AG09309 (cell line): ENCODE data around the gene ROR1.

Experiments
- DNase-seq: peaks from one replicate; pipeline ENCODE4 v3.0.0-alpha.2; 2010; ENCODE audit warnings: low read depth
- H3K4me3 ChIP-seq: 2 replicates; pipeline ENCODE4 v1.5.1; 2011; ENCODE audit warnings: mild to moderate bottlenecking, low read depth, low read length, moderate library complexity; ENCODE audit not compliant: control insufficient read depth
- TF ChIP-seq, protein P1 (sequence below): IDR thresholded peaks from 2 replicates; pipeline ENCODE4 v1.5.1; 2011; ENCODE audit warnings: mild to moderate bottlenecking, low read depth, low read length, inconsistent platforms; ENCODE audit not compliant: insufficient read depth, control insufficient read depth; ENCODE audit errors: missing control alignments

ROR1 gene

DNA sequence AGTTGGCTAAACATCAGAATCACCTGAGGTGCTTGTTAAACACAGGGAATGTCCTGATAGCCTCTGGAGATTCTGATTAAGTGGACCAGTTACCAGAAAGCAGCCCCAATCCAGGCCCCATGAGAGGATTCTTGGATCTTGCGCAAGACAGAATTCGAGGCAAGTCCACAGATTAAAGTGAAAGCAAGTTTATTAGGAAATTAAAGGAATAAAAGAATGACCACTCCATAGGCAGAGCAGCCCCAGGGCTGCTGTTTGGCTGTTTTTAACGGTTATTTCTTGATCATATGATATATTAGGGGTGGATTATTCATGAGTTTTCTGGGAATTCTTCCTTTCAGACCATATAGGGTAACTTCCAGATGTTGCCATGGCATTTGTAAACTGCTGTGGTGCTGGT is 176.2 kb downstream of the ROR1 start:
- DNase-seq: no peak
- no peak overlapping the region for H3K4me3 ChIP-seq
- TF ChIP-seq, protein P1, sequence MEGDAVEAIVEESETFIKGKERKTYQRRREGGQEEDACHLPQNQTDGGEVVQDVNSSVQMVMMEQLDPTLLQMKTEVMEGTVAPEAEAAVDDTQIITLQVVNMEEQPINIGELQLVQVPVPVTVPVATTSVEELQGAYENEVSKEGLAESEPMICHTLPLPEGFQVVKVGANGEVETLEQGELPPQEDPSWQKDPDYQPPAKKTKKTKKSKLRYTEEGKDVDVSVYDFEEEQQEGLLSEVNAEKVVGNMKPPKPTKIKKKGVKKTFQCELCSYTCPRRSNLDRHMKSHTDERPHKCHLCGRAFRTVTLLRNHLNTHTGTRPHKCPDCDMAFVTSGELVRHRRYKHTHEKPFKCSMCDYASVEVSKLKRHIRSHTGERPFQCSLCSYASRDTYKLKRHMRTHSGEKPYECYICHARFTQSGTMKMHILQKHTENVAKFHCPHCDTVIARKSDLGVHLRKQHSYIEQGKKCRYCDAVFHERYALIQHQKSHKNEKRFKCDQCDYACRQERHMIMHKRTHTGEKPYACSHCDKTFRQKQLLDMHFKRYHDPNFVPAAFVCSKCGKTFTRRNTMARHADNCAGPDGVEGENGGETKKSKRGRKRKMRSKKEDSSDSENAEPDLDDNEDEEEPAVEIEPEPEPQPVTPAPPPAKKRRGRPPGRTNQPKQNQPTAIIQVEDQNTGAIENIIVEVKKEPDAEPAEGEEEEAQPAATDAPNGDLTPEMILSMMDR: no peak

DNA sequence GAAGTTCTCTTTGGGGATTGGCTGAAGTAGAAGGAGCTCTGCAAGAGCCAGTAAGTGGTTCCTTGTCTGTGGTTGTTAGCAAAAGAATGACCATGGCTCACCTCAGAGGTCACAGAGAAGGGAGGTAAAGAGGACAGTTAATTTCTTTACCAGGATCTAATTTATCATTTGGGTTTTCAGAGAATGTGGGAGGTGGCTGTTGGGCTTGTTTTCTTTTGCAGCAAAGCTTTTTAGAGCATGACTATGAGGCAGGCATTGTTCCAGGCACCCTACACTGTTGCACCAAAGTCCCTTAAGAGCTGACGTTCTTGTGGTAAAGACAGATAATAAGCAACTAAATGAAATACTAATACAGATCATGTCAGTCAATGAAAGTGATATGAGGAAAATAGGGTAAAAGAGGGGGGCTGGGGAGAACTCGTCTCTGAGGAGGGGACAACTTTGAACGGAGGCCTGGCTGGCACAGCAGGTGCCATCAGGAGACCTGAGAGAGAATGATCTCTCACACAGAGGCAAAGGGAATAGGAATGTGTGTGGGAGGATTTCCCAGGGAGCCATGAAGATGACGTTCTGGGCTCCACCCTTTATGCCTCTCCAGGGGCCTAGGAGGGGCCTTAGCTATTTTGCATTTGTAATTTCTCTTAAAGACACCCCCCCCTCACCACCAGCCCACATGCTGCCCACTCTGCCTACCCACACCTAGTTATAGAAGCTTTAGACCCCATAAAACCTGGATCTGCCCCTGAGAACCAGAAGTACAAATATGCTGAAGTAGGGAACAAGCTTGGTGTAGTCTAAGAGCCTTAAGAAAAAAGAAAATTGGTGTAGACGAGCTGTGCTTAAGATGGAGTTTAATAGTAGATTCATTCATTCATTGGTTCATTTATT is 177.5 kb downstream of the ROR1 start:
- no peak overlapping the region for H3K4me3 ChIP-seq
- TF ChIP-seq, protein P1: no peak
- DNase-seq: no peak

DNA sequence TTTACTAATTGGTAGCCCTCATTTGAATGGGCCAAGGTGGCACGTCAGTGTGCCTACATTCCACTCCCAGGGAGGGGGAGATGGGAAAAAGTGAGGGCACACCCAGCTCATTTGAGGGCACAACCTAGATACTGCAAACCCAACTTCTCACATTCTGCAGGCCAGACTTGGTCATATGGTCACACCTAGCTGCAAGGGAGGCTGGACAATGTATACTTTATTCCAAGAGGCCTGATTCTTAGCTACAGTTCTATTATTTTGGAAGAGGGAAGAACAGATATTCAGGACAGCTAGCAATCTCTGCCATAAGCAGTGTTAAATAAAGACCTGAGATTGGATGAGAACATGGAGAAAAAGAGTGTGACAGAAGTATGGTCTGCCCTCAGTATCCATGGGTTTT is 180.4 kb downstream of the ROR1 start:
- TF ChIP-seq, protein P1: no peak
- no peak for DNase-seq

DNA sequence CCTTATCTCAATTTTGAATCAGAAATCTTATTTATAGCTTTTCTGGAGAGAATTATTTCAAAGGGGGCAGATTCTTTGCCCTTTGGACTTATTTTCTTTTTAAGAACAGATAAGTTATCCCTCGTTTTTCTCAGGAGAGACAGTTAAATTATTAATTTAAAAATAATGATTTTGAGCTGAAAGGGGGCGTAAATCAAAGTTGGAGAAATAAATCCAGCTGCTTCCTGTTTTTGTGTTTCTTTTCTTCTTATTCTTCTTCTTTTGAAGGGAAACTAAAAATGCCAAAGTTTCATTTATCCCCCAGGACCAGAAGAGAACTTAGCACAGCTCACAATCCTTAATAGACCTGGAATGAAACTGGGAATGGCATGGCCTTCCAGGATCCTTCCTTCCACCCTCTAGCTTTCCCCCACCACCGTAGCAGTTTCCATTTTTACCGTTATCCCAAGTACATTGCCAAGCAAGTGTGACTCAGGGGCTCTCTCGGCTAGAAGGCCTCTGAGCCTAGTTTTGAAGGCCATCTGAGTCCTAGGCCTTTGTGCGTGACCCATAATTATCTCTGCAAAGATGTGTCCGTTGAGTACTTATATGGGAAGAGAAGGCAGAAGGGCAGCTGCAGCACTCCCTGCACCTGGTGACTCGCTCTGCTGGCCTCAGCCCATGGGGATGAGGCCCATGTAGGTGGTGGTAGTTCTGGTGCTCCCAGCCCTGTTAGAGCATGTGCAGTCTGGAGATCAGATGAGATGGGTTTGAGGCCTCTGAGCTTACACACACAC is 181.7 kb downstream of the ROR1 start:
- no peak for DNase-seq
- H3K4me3 ChIP-seq: no peak overlapping the region
- TF ChIP-seq, protein P1: no peak

More for the DNA sequence above, 180.4 kb downstream of the ROR1 start:
- no peak overlapping the region for H3K4me3 ChIP-seq

DNA sequence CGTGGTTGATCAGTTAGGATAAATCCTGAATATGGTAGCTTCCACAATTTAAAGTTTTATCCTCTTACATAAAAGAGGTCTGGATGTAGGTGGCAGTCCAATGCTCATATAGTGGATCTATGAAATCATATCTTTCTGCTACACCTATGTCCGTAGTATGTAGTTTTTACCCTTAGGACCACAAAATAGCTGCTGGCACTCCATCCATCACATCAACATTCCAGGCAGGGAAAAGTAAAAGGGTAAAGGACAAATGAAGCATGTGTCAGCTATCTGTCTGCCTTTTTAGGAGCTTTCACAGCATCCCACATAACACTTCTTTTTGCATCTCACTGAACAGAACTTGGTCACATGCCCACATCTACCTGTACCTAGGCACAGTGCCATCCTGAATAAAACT is 184.7 kb downstream of the ROR1 start:
- no peak for DNase-seq
- TF ChIP-seq, protein P1: no peak
- H3K4me3 ChIP-seq: no peak overlapping the region

DNA sequence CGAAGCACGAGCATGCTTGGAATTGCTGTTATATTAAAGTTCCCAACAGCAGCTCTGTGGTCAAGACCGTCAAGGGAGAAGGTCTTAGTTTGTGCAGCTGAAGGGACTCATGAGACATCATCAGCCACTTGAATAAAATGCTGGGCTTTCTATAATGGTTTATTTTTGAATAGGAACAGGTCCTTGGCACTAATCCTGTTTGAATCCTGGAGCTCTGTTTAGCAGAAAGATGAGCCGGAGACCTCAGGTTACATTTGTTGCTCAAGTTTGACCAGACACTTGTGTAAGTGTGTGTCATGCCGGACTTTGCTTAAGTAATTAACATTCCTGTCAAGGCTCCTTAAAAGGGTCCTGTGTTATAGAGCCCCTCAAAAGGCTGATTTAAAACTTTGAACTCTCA is 186.5 kb downstream of the ROR1 start:
- no peak overlapping the region for H3K4me3 ChIP-seq
- TF ChIP-seq, protein P1: no peak
- no peak for DNase-seq
